Measurements from ENCODE around the gene RIN3.

Gene RIN3

DNA sequence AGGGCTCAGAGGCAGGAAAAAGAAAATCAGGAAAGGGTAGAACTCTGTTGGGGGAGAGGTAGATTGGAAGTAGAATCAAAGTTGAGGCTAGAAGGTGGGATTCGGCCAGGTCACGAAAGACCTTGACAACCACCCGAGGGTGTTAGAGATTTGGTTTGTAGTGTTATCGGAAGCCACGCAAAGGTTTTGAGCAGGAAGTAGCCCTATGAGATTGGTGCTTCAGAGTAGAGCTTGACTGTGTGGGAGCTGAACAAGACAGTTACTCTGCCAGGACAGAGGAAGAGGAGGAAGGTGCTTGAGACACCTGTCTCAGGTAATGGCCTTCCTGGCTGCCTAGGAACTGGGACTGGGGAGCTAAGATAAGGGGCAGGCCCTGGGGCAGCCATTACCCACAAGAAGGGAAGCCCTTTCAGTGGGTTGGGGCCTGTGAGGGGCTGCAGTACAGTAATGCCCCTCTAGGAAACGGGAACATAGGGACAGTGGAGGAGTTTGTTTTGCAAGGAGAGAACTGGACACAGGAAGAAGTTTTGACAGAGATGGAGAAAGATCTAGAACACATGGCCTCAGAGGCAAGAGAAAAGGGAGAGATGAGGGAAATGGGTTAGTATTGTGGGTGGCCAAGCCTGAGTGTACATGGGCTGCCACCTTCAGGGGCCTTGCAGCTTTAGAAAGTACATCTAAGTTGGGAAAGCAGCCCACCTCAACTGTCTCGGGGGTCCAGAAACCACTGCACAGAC is 73.5 kb downstream of the RIN3 start:
- no peaks in the 10 kb centered on the region for H3K27me3 ChIP-seq (ENCODE audit: insufficient read depth, low read length, poor library complexity)
- no peak overlapping the region for H2BK120ac ChIP-seq (ENCODE audit: low read depth, low read length)
- no peak overlapping the region for H2BK15ac ChIP-seq (replicated peaks; ENCODE audit: low read depth)
- H3K4me2 ChIP-seq (ENCODE audit: low read length) = no peak overlapping the region
- H3K9ac ChIP-seq (ENCODE audit: low read length) = no peak overlapping the region
- H3K79me1 ChIP-seq (ENCODE audit: low read length) = no peaks in the 10 kb centered on the region
- no peaks in the 10 kb centered on the region for H3K79me2 ChIP-seq (ENCODE audit: control insufficient read depth, insufficient read depth, low read length)
- H3K4me1 ChIP-seq (ENCODE audit: control insufficient read depth, low read depth, low read length) = no peaks in the 10 kb centered on the region
- WGBS (ENCODE audit: extremely low coverage, insufficient coverage, low lambda C conversion rate) = no CpG with 5 or more reads among the region's 7 CpGs
- no peak overlapping the region for H3K18ac ChIP-seq (ENCODE audit: low read length)
- no peak for DNase-seq
- H3K4me3 ChIP-seq (ENCODE audit: low read length) = no peak overlapping the region
- no peak overlapping the region for H4K5ac ChIP-seq (ENCODE audit: low read length)
- H3K56ac ChIP-seq (ENCODE audit: low read length) = no peak overlapping the region
- no peak overlapping the region for H2AK5ac ChIP-seq (ENCODE audit: low read length)
- no peak overlapping the region for H3K4ac ChIP-seq (ENCODE audit: low read depth, low read length)
- no peak overlapping the region for H4K8ac ChIP-seq (ENCODE audit: low read depth, low read length)
- H3K23ac ChIP-seq (ENCODE audit: low read length) = no peak overlapping the region
- H2BK5ac ChIP-seq (ENCODE audit: low read length) = no peak overlapping the region
- H3K27ac ChIP-seq (ENCODE audit: low read depth, low read length) = no peak overlapping the region
- no peaks in the 10 kb centered on the region for H3K36me3 ChIP-seq (ENCODE audit: control insufficient read depth, insufficient read depth, low read length)

DNA sequence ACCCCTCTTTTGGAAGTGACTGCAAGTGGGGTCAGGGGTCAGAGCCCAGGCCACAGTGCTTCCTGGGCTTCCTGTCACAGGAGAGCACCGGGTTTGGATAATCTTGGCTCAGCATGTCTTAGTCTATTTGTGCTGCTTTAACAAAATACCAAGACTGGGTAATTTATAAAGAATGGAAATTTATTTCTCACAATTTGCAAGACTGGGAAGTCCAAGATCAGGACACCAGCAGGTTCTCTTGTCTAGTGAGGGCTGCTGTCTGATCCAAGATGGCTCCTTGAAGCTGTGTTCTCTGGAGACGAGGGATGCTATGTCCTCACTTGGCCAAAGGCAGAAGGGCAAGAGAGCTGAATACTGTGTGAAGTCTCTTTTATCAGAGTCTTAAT is 74.1 kb downstream of the RIN3 start:
- no peak overlapping the region for H3K9ac ChIP-seq (ENCODE audit: low read length)
- no peaks in the 10 kb centered on the region for H3K4me1 ChIP-seq (ENCODE audit: control insufficient read depth, low read depth, low read length)
- no peak overlapping the region for H2BK15ac ChIP-seq (replicated peaks; ENCODE audit: low read depth)
- no peak overlapping the region for H3K56ac ChIP-seq (ENCODE audit: low read length)
- H2BK120ac ChIP-seq (ENCODE audit: low read depth, low read length) = no peak overlapping the region
- H4K8ac ChIP-seq (ENCODE audit: low read depth, low read length) = no peak overlapping the region
- H3K36me3 ChIP-seq (ENCODE audit: control insufficient read depth, insufficient read depth, low read length) = no peaks in the 10 kb centered on the region
- no peaks in the 10 kb centered on the region for H3K27me3 ChIP-seq (ENCODE audit: insufficient read depth, low read length, poor library complexity)
- no peak overlapping the region for H3K23ac ChIP-seq (ENCODE audit: low read length)
- H2AK5ac ChIP-seq (ENCODE audit: low read length) = no peak overlapping the region
- no peak overlapping the region for H4K5ac ChIP-seq (ENCODE audit: low read length)
- no peak overlapping the region for H3K4ac ChIP-seq (ENCODE audit: low read depth, low read length)
- no peak overlapping the region for H2BK5ac ChIP-seq (ENCODE audit: low read length)
- no peak overlapping the region for H3K4me3 ChIP-seq (ENCODE audit: low read length)
- no peaks in the 10 kb centered on the region for H3K79me1 ChIP-seq (ENCODE audit: low read length)
- no peaks in the 10 kb centered on the region for H3K79me2 ChIP-seq (ENCODE audit: control insufficient read depth, insufficient read depth, low read length)
- H3K27ac ChIP-seq (ENCODE audit: low read depth, low read length) = no peak overlapping the region
- DNase-seq = no peak
- H3K4me2 ChIP-seq (ENCODE audit: low read length) = no peak overlapping the region
- H3K18ac ChIP-seq (ENCODE audit: low read length) = no peak overlapping the region
- no CpG with 5 or more reads among the region's 2 CpGs for WGBS (ENCODE audit: extremely low coverage, insufficient coverage, low lambda C conversion rate)

DNA sequence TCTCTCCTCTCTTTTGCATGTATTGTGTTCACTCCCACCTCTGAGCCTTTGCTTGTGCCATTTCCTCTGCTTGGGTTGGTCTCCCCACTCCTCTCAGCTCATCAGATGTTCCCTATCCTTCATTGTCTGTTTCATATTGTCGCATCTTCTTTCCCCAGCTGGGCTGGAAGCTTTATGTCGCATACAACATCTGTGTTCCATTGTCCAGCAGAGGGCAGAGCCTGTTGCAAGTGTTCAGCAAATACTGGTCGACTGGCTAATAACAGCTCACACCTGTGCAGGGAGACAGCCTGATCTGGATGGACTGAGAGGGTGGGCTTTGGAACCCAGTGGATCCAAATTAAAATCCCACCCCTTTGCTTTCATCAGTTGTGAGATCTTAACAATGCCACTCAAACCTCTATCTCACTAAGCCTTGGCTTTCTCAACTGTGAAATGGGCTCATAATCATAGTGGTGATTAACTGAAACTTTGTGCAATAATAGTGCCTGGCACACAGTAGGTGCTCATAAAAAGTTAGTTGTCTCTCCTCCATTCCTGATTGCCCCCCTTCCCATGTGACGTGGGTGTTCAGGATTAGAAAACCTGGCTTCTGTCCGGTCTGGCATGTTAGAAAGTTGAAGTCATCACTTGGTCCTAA is 75.8 kb downstream of the RIN3 start:
- Histone ChIP-seq H3K4ac (ENCODE audit: low read depth, low read length) (no peak overlapping the region), H3K36me3 (ENCODE audit: control insufficient read depth, insufficient read depth, low read length) (no peaks in the 10 kb centered on the region), H3K9ac (ENCODE audit: low read length) (no peak overlapping the region), H3K27ac (ENCODE audit: low read depth, low read length) (no peak overlapping the region), H3K79me2 (ENCODE audit: control insufficient read depth, insufficient read depth, low read length) (no peaks in the 10 kb centered on the region), H2BK5ac (ENCODE audit: low read length) (no peak overlapping the region), H2AK5ac (ENCODE audit: low read length) (no peak overlapping the region), H3K4me2 (ENCODE audit: low read length) (no peak overlapping the region), H2BK15ac (replicated peaks; ENCODE audit: low read depth) (no peak overlapping the region), H2BK120ac (ENCODE audit: low read depth, low read length) (no peak overlapping the region), H3K4me3 (ENCODE audit: low read length) (no peak overlapping the region), H3K4me1 (ENCODE audit: control insufficient read depth, low read depth, low read length) (no peaks in the 10 kb centered on the region), H3K79me1 (ENCODE audit: low read length) (no peaks in the 10 kb centered on the region), H3K27me3 (ENCODE audit: insufficient read depth, low read length, poor library complexity) (no peaks in the 10 kb centered on the region), H4K5ac (ENCODE audit: low read length) (no peak overlapping the region), H4K8ac (ENCODE audit: low read depth, low read length) (no peak overlapping the region), H3K18ac (ENCODE audit: low read length) (no peak overlapping the region), H3K56ac (ENCODE audit: low read length) (no peak overlapping the region), H3K23ac (ENCODE audit: low read length) (no peak overlapping the region)
- DNase-seq = peak; percentile 30
- no CpG with 5 or more reads among the region's 5 CpGs for WGBS (ENCODE audit: extremely low coverage, insufficient coverage, low lambda C conversion rate)

DNA sequence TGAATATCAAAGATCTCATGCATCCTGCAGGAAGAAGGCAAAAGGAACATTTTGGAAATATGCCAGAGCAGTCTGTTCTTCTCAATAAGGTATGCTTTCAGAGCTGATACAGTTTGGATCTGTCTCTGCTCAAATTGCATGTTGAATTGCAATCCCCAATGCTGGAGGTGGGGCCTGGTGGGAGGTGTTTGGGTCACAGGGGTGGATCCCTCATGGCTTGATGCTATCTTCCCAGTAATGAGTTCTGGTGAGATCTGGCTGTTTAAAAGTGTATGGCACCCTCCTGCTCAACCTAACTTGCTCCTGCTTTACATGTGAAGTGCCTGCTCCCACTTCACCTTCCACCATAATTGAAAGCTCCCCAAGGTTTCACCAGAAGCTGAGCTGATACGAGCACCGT is 76.6 kb downstream of the RIN3 start:
- Histone ChIP-seq H2BK15ac (replicated peaks; ENCODE audit: low read depth) (no peak overlapping the region), H3K9ac (ENCODE audit: low read length) (no peak overlapping the region), H3K18ac (ENCODE audit: low read length) (no peak overlapping the region), H4K8ac (ENCODE audit: low read depth, low read length) (no peak overlapping the region), H3K4ac (ENCODE audit: low read depth, low read length) (no peak overlapping the region), H2BK120ac (ENCODE audit: low read depth, low read length) (no peak overlapping the region), H3K23ac (ENCODE audit: low read length) (no peak overlapping the region), H3K79me1 (ENCODE audit: low read length) (no peaks in the 10 kb centered on the region), H3K79me2 (ENCODE audit: control insufficient read depth, insufficient read depth, low read length) (no peaks in the 10 kb centered on the region), H3K27me3 (ENCODE audit: insufficient read depth, low read length, poor library complexity) (no peaks in the 10 kb centered on the region), H2AK5ac (ENCODE audit: low read length) (no peak overlapping the region), H3K36me3 (ENCODE audit: control insufficient read depth, insufficient read depth, low read length) (no peaks in the 10 kb centered on the region), H2BK5ac (ENCODE audit: low read length) (no peak overlapping the region), H3K4me1 (ENCODE audit: control insufficient read depth, low read depth, low read length) (no peaks in the 10 kb centered on the region), H3K4me3 (ENCODE audit: low read length) (no peak overlapping the region), H3K56ac (ENCODE audit: low read length) (no peak overlapping the region), H4K5ac (ENCODE audit: low read length) (no peak overlapping the region), H3K27ac (ENCODE audit: low read depth, low read length) (no peak overlapping the region), H3K4me2 (ENCODE audit: low read length) (no peak overlapping the region)
- no CpG with 5 or more reads among the region's 2 CpGs for WGBS (ENCODE audit: extremely low coverage, insufficient coverage, low lambda C conversion rate)
- no peak for DNase-seq

DNA sequence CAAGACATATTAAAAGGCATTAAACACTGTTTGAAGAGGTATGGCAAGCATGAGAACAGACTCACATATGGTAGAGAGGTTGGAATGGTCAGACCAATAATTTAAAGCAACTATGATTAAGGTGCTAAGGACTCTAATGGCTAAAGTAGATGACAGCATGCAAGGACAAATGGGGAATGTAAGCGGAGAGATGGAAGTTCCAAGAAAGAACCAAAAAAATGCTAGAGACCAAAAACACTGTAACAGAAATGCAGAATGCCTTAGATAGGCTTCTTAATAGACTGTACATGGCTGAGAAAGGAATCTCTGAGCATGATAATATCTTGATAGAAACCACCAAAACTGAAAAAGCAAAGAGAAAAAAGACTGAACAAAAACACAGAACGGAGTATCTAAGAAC is 77.4 kb downstream of the RIN3 start:
- no peak overlapping the region for H2AK5ac ChIP-seq (ENCODE audit: low read length)
- no peaks in the 10 kb centered on the region for H3K27me3 ChIP-seq (ENCODE audit: insufficient read depth, low read length, poor library complexity)
- H3K56ac ChIP-seq (ENCODE audit: low read length) = no peak overlapping the region
- H3K4me2 ChIP-seq (ENCODE audit: low read length) = no peak overlapping the region
- no peak overlapping the region for H4K8ac ChIP-seq (ENCODE audit: low read depth, low read length)
- no peak overlapping the region for H2BK120ac ChIP-seq (ENCODE audit: low read depth, low read length)
- H3K18ac ChIP-seq (ENCODE audit: low read length) = no peak overlapping the region
- no peak overlapping the region for H4K5ac ChIP-seq (ENCODE audit: low read length)
- H3K27ac ChIP-seq (ENCODE audit: low read depth, low read length) = no peak overlapping the region
- no peak overlapping the region for H3K9ac ChIP-seq (ENCODE audit: low read length)
- no peaks in the 10 kb centered on the region for H3K36me3 ChIP-seq (ENCODE audit: control insufficient read depth, insufficient read depth, low read length)
- H3K79me1 ChIP-seq (ENCODE audit: low read length) = no peaks in the 10 kb centered on the region
- H3K23ac ChIP-seq (ENCODE audit: low read length) = no peak overlapping the region
- H3K4me3 ChIP-seq (ENCODE audit: low read length) = no peak overlapping the region
- H2BK5ac ChIP-seq (ENCODE audit: low read length) = no peak overlapping the region
- DNase-seq = no peak
- H3K4me1 ChIP-seq (ENCODE audit: control insufficient read depth, low read depth, low read length) = no peaks in the 10 kb centered on the region
- H2BK15ac ChIP-seq (replicated peaks; ENCODE audit: low read depth) = no peak overlapping the region
- H3K4ac ChIP-seq (ENCODE audit: low read depth, low read length) = no peak overlapping the region
- H3K79me2 ChIP-seq (ENCODE audit: control insufficient read depth, insufficient read depth, low read length) = no peaks in the 10 kb centered on the region
- no CpG with 5 or more reads among the region's 2 CpGs for WGBS (ENCODE audit: extremely low coverage, insufficient coverage, low lambda C conversion rate)

DNA sequence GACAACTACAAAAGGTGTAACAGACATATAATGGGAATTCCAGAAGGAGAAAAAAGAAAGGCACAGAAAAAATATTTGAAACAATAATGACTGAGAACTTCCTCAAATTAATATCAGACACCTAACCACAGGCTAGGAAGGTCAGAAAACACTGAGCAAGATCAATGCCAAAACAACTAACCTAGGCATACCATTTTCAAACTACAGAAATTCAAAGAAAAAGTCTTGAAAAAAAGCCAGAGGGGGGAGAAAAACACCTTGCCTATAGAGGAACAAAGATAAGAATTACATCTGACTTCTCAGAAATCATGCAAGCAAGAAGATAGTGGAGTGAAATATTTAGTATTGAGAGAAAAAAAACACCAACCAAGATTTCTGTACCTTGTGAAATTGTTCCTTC is 77.8 kb downstream of the RIN3 start:
- H3K23ac ChIP-seq (ENCODE audit: low read length) = no peak overlapping the region
- H2AK5ac ChIP-seq (ENCODE audit: low read length) = no peak overlapping the region
- H3K9ac ChIP-seq (ENCODE audit: low read length) = no peak overlapping the region
- H3K36me3 ChIP-seq (ENCODE audit: control insufficient read depth, insufficient read depth, low read length) = no peaks in the 10 kb centered on the region
- H4K5ac ChIP-seq (ENCODE audit: low read length) = no peak overlapping the region
- no peaks in the 10 kb centered on the region for H3K4me1 ChIP-seq (ENCODE audit: control insufficient read depth, low read depth, low read length)
- no peaks in the 10 kb centered on the region for H3K27me3 ChIP-seq (ENCODE audit: insufficient read depth, low read length, poor library complexity)
- no peak overlapping the region for H3K4ac ChIP-seq (ENCODE audit: low read depth, low read length)
- no peak overlapping the region for H4K8ac ChIP-seq (ENCODE audit: low read depth, low read length)
- H3K79me1 ChIP-seq (ENCODE audit: low read length) = no peaks in the 10 kb centered on the region
- no peak overlapping the region for H2BK15ac ChIP-seq (replicated peaks; ENCODE audit: low read depth)
- no peak overlapping the region for H3K18ac ChIP-seq (ENCODE audit: low read length)
- no peak for DNase-seq
- H3K56ac ChIP-seq (ENCODE audit: low read length) = no peak overlapping the region
- H3K4me3 ChIP-seq (ENCODE audit: low read length) = no peak overlapping the region
- no peaks in the 10 kb centered on the region for H3K79me2 ChIP-seq (ENCODE audit: control insufficient read depth, insufficient read depth, low read length)
- H2BK120ac ChIP-seq (ENCODE audit: low read depth, low read length) = no peak overlapping the region
- H3K4me2 ChIP-seq (ENCODE audit: low read length) = no peak overlapping the region
- H2BK5ac ChIP-seq (ENCODE audit: low read length) = no peak overlapping the region
- H3K27ac ChIP-seq (ENCODE audit: low read depth, low read length) = no peak overlapping the region

All from mesendoderm (in vitro differentiated cells).